Liver (tissue), 9 donors: ENCODE measurements around the gene BMP7. TPM values are rescaled to one million over a fixed set of nuclear protein-coding genes. Genes with fewer than 3 reads are reported as not detected.

Experiments
- DNase-seq: peaks from one replicate; pipeline ENCODE4 v3.0.0-alpha.2; 2017; ENCODE audit warnings: low spot score
- H3K27ac ChIP-seq, 2 donors: one replicate each; pipeline ENCODE4 v1.7.0; 2013; ENCODE audit warnings: inconsistent platforms in 2 of 2, low read length in 2 of 2, control low read depth in 1 of 2, low read depth in 1 of 2, mild to moderate bottlenecking in 1 of 2
- H3K27me3 ChIP-seq, 4 donors: one replicate each; pipeline versions ENCODE4 v1.6.1 to v1.7.0; 2013; ENCODE audit warnings: low read length in 3 of 4, inconsistent platforms in 1 of 4, mild to moderate bottlenecking in 1 of 4, moderate library complexity in 1 of 4; ENCODE audit not compliant: control insufficient read depth in 4 of 4, insufficient read depth in 4 of 4
- H3K36me3 ChIP-seq, 4 donors: one replicate each; pipeline versions ENCODE4 v1.6.1 to v1.7.0; 2013; ENCODE audit warnings: low read length in 3 of 4, mild to moderate bottlenecking in 3 of 4, low read depth in 1 of 4, moderate library complexity in 1 of 4; ENCODE audit not compliant: control insufficient read depth in 4 of 4, insufficient read depth in 3 of 4
- H3K4me1 ChIP-seq, 4 donors: one replicate each; pipeline versions ENCODE4 v1.6.1 to v1.7.0; 2013; ENCODE audit warnings: low read length in 3 of 4, mild to moderate bottlenecking in 3 of 4, moderate library complexity in 1 of 4; ENCODE audit not compliant: control insufficient read depth in 4 of 4, insufficient read depth in 4 of 4
- H3K4me3 ChIP-seq, 3 donors: one replicate each; pipeline versions ENCODE4 v1.6.1 to v1.7.0; 2013; ENCODE audit warnings: low read length in 3 of 3, control low read depth in 1 of 3, low read depth in 1 of 3, mild to moderate bottlenecking in 1 of 3
- H3K9ac ChIP-seq, 2 donors: one replicate each; pipeline ENCODE4 v1.7.0; 2013; ENCODE audit warnings: low read length in 2 of 2, mild to moderate bottlenecking in 2 of 2, moderate library complexity in 2 of 2, control low read depth in 1 of 2, low read depth in 1 of 2
- H3K9me3 ChIP-seq, 4 donors: one replicate each; pipeline versions ENCODE4 v1.6.1 to v1.7.0; 2013; ENCODE audit warnings: low read length in 3 of 4; ENCODE audit not compliant: control insufficient read depth in 4 of 4
- ATF3 ChIP-seq: IDR thresholded peaks from 2 replicates; pipeline ENCODE4 v1.6.1; 2016; ENCODE audit warnings: antibody characterized with exemption
- EGR1 ChIP-seq, 2 donors: IDR thresholded peaks; 2 replicates each; pipeline ENCODE4 v1.6.1; 2016 to 2018; ENCODE audit warnings: antibody characterized with exemption in 2 of 2, low read depth in 2 of 2
- FOXA1 ChIP-seq: IDR thresholded peaks from 2 replicates; pipeline ENCODE4 v1.6.1; 2016; ENCODE audit warnings: antibody characterized with exemption
- GABPA ChIP-seq, 2 donors: IDR thresholded peaks in 1 of 2; conservative IDR thresholded peaks in 1 of 2; 2 replicates each; pipeline ENCODE4 v1.6.1; 2016; ENCODE audit warnings: antibody characterized with exemption in 2 of 2, mild to moderate bottlenecking in 1 of 2, moderate library complexity in 1 of 2
- HNF4A ChIP-seq, 2 donors: conservative IDR thresholded peaks; 2 replicates each; pipeline ENCODE4 v1.6.1; 2016; ENCODE audit warnings: antibody characterized with exemption in 2 of 2, mild to moderate bottlenecking in 2 of 2
- HNF4G ChIP-seq: IDR thresholded peaks from 2 replicates; pipeline ENCODE4 v1.6.1; 2016; ENCODE audit warnings: antibody characterized with exemption
- JUND ChIP-seq, 2 donors: IDR thresholded peaks; 2 replicates each; pipeline ENCODE4 v1.6.1; 2016; ENCODE audit warnings: antibody characterized with exemption in 2 of 2
- NR2F2 ChIP-seq: IDR thresholded peaks from 2 replicates; pipeline ENCODE4 v1.6.1; 2016; ENCODE audit warnings: antibody characterized with exemption
- REST ChIP-seq: IDR thresholded peaks from 2 replicates; pipeline ENCODE4 v1.6.1; 2016; ENCODE audit warnings: antibody characterized with exemption, mild to moderate bottlenecking
- RXRA ChIP-seq, 2 donors: IDR thresholded peaks; 2 replicates each; pipeline ENCODE4 v1.6.1; 2017 to 2018; ENCODE audit warnings: antibody characterized with exemption in 2 of 2, mild to moderate bottlenecking in 1 of 2
- SP1 ChIP-seq: IDR thresholded peaks from 2 replicates; pipeline ENCODE4 v1.6.1; 2018; ENCODE audit warnings: antibody characterized with exemption, mild to moderate bottlenecking
- TAF1 ChIP-seq: conservative IDR thresholded peaks from 2 replicates; pipeline ENCODE4 v1.6.1; 2016; ENCODE audit warnings: antibody characterized with exemption, mild to moderate bottlenecking
- YY1 ChIP-seq: IDR thresholded peaks from 2 replicates; pipeline ENCODE4 v1.6.1; 2016; ENCODE audit warnings: antibody characterized with exemption, mild to moderate bottlenecking
- ZBTB33 ChIP-seq: IDR thresholded peaks from 2 replicates; pipeline ENCODE4 v1.6.1; 2016; ENCODE audit warnings: antibody characterized with exemption
- WGBS: extraction: QIAGEN DNeasy Blood & Tissue Kit; methylation state at CpG from one replicate; pipeline ENCODE4 v1.1.7; 2013; 5-methylcytosine and 5-hydroxymethylcytosine counted together
- polyA plus RNA-seq, 2 donors: library from polyadenylated mRNA; stranded (reverse) in 1 of 2; unstranded in 1 of 2; fragments of 200-250 nt in 1 of 2; fragments of >200 nt in 1 of 2; fragmentation: Nextera tagmentation in 1 of 2; extraction: Ambion mirVana in 1 of 2; gene quantifications; one replicate each; pipeline versions ENCODE4 v1.2.1 to v1.2.3, GENCODE V29; 2013 to 2015
- total RNA-seq, 2 donors: library from RNA; depleted of rRNA; stranded (reverse); fragments of >200 nt; gene quantifications; one replicate each; pipeline ENCODE4 v1.2.3, GENCODE V29; 2014
- donor health status: healthy.
- donor health status: healthy.
- donor health status: healthy.
- donor health status: healthy.
- donor health status: healthy.

The BMP7 gene
- total and polyA plus RNA-seq, 4 donors, result not detected

- Histone ChIP-seq H3K9me3 (peaks cover 0 to 2% (median 0%) of the 10 kb centered on the region in 4 donors), H3K4me3 (no peak overlapping the region), H3K36me3 (no peaks in the 10 kb centered on the region), H3K27ac (no peak overlapping the region), H3K27me3 (peaks cover 0 to 3% (median under 1%) of the 10 kb centered on the region in 4 donors), H3K4me1 (no peaks in the 10 kb centered on the region), H3K9ac (no peak overlapping the region)
- TF ChIP-seq FOXA1 (no peak), ATF3 (no peak), HNF4A (conservative IDR thresholded peaks at IDR 0.05) (no peak), RXRA (IDR thresholded peaks at IDR 0.05) (no peak), SP1 (no peak), EGR1 (IDR thresholded peaks at IDR 0.05; ENCODE audit: low read depth in 2 of 2) (no peak), REST (no peak), NR2F2 (no peak), GABPA (IDR thresholded peaks at IDR 0.05 in 1 of 2, conservative IDR thresholded peaks at IDR 0.05 in 1 of 2) (no peak), ZBTB33 (no peak), TAF1 (no peak), HNF4G (no peak), JUND (IDR thresholded peaks at IDR 0.05) (no peak)
- WGBS, result 87% methylated on average over 17 of the region's 17 CpGs
- no peak for DNase-seq
Measured at GRCh38 chr20:57243480-57244220, 22.8 kb downstream of the BMP7 start.

GRCh38 chr20:57242414-57242813, 24.0 kb downstream of the BMP7 start:
- no peaks in the 10 kb centered on the region for H3K36me3 ChIP-seq
- H3K27ac ChIP-seq, result no peak overlapping the region
- 84% methylated on average over 4 of the region's 4 CpGs for WGBS
- no peak overlapping the region for H3K9ac ChIP-seq
- no peak for DNase-seq
- no peaks in the 10 kb centered on the region for H3K9me3 ChIP-seq
- H3K4me3 ChIP-seq, result no peak overlapping the region
- no peak for TF ChIP-seq REST
- TF ChIP-seq YY1, result no peak
- TF ChIP-seq HNF4A (conservative IDR thresholded peaks at IDR 0.05), result no peak
- H3K27me3 ChIP-seq, result peaks cover 0 to 2% (median 0%) of the 10 kb centered on the region in 4 donors
- H3K4me1 ChIP-seq, result no peaks in the 10 kb centered on the region
